SH-SY5Y (cell line): ENCODE results near the gene REM2.

Experiments
- GATA2 ChIP-seq: IDR thresholded peaks from 2 replicates; pipeline ENCODE4 v1.6.1; 2011; ENCODE audit warnings: mild to moderate bottlenecking, low read depth, low read length
- GATA3 ChIP-seq: IDR thresholded peaks from 2 replicates; pipeline ENCODE4 v1.6.1; 2011; ENCODE audit warnings: low read depth, mild to moderate bottlenecking, low read length, moderate library complexity

DNA sequence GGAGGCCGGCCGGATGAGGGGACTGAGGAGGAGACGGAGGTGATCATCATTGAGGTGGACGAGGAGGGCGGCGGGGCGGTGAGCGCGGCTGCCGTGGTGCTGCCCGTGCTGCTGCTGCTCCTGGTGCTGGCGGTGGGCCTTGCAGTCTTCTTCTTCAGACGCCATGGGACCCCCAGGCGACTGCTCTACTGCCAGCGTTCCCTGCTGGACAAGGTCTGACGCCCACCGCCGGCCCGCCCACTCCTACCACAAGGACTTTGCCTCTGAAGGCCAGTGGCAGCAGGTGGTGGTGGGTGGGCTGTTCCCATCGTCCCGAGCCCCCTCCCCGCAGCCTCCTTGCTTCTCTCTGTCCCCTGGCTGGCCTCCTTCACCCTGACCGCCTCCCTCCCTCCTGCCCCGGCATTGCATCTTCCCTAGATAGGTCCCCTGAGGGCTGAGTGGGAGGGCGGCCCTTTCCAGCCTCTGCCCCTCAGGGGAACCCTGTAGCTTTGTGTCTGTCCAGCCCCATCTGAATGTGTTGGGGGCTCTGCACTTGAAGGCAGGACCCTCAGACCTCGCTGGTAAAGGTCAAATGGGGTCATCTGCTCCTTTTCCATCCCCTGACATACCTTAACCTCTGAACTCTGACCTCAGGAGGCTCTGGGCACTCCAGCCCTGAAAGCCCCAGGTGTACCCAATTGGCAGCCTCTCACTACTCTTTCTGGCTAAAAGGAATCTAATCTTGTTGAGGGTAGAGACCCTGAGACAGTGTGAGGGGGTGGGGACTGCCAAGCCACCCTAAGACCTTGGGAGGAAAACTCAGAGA is 37.0 kb upstream of the REM2 start:
- TF ChIP-seq GATA3 (no peak), GATA2 (no peak)
